GM12891 (cell line): ENCODE data around the gene CLEC5A.

Experiments used
- PAX5 ChIP-seq: IDR thresholded peaks from 2 replicates; pipeline ENCODE4 v1.6.1; 2011; ENCODE audit warnings: low read length, moderate library complexity, mild to moderate bottlenecking; ENCODE audit not compliant: insufficient read depth, severe bottlenecking
- POLR2A ChIP-seq: IDR thresholded peaks from 2 replicates; pipeline ENCODE4 v1.6.1; 2011; ENCODE audit warnings: low read depth, low read length, control low read depth
- POLR2AphosphoS5 ChIP-seq: IDR thresholded peaks from 2 replicates; pipeline ENCODE4 v1.6.1; 2011; ENCODE audit warnings: low read depth, low read length, control low read depth
- POU2F2 ChIP-seq: IDR thresholded peaks from 2 replicates; pipeline ENCODE4 v1.6.1; 2011; ENCODE audit warnings: low read depth, mild to moderate bottlenecking, control low read depth, low read length, moderate library complexity
- SPI1 ChIP-seq: IDR thresholded peaks from 2 replicates; pipeline ENCODE4 v1.6.1; 2011; ENCODE audit warnings: low read depth, low read length, control low read depth
- TAF1 ChIP-seq: IDR thresholded peaks from 2 replicates; pipeline ENCODE4 v1.6.1; 2011; ENCODE audit warnings: low read depth, low read length, control low read depth

GRCh38 chr7:141992688-141993087 lies 45.9 kb upstream of the CLEC5A start:
- no peak for TF ChIP-seq POLR2AphosphoS5
- TF ChIP-seq POLR2A = no peak
- no peak for TF ChIP-seq TAF1
- no peak for TF ChIP-seq POU2F2
- no peak for TF ChIP-seq SPI1
- TF ChIP-seq PAX5 = no peak
